ENCODE data around the gene CD99L2. TPM values are rescaled to one million over a fixed set of nuclear protein-coding genes. Genes with fewer than 3 reads are reported as not detected.

The CD99L2 gene
- total RNA-seq, 4 donors from 2014 or later: 202 to 289 (median 251) TPM

- Histone ChIP-seq H3K27ac (no peak overlapping the region), H3K4me3 (no peak overlapping the region), H3K9me3 (no peaks in the 10 kb centered on the region), H3K4me1 (no peaks in the 10 kb centered on the region), H3K36me3 (no peaks in the 10 kb centered on the region), H3K27me3 (no peaks in the 10 kb centered on the region)
- TF ChIP-seq CTCF (IDR thresholded peaks at IDR 0.05 in 4 of 5, conservative IDR thresholded peaks at IDR 0.05 in 1 of 5) (no peak), POLR2A (IDR thresholded peaks at IDR 0.05) (no peak)
- intact Hi-C loops (cut with DNase I; ENCODE audit: low total_unique reads): no loop called here
- in situ Hi-C loops (cut with MboI; ENCODE audit: low sequenced_read_pairs in 4 of 4): no loop called here
- DNase-seq: no peak
- no peak for ATAC-seq
Measured at GRCh38 chrX:150821971-150822370, 76.5 kb downstream of the CD99L2 start.

- Histone ChIP-seq H3K27me3 (no peaks in the 10 kb centered on the region), H3K4me3 (no peak overlapping the region), H3K9me3 (no peaks in the 10 kb centered on the region), H3K27ac (no peak overlapping the region), H3K4me1 (no peaks in the 10 kb centered on the region), H3K36me3 (no peaks in the 10 kb centered on the region)
- in situ Hi-C loops (cut with MboI; ENCODE audit: low sequenced_read_pairs in 4 of 4) (no loop called here), intact Hi-C loops (cut with DNase I; ENCODE audit: low total_unique reads) (no loop called here)
- DNase-seq (no peak), ATAC-seq (no peak)
- TF ChIP-seq CTCF (IDR thresholded peaks at IDR 0.05 in 4 of 5, conservative IDR thresholded peaks at IDR 0.05 in 1 of 5) (no peak), POLR2A (IDR thresholded peaks at IDR 0.05) (no peak)
Measured at GRCh38 chrX:150813922-150814321, 84.5 kb downstream of the CD99L2 start.

GRCh38 chrX:150806827-150807226, 91.6 kb downstream of the CD99L2 start:
- Histone ChIP-seq H3K4me3 (no peak overlapping the region), H3K27ac (no peak overlapping the region), H3K36me3 (no peaks in the 10 kb centered on the region), H3K9me3 (no peaks in the 10 kb centered on the region), H3K4me1 (no peaks in the 10 kb centered on the region), H3K27me3 (no peaks in the 10 kb centered on the region)
- TF ChIP-seq CTCF (IDR thresholded peaks at IDR 0.05 in 4 of 5, conservative IDR thresholded peaks at IDR 0.05 in 1 of 5) (no peak), POLR2A (IDR thresholded peaks at IDR 0.05) (no peak)
- ATAC-seq: no peak
- intact Hi-C loops (cut with DNase I; ENCODE audit: low total_unique reads): no loop called here
- in situ Hi-C loops (cut with MboI; ENCODE audit: low sequenced_read_pairs in 4 of 4): no loop called here
- no peak for DNase-seq

GRCh38 chrX:150805736-150806135, 92.7 kb downstream of the CD99L2 start:
- DNase-seq (no peak), ATAC-seq (no peak)
- TF ChIP-seq POLR2A (IDR thresholded peaks at IDR 0.05) (no peak), CTCF (IDR thresholded peaks at IDR 0.05 in 4 of 5, conservative IDR thresholded peaks at IDR 0.05 in 1 of 5) (no peak)
- Histone ChIP-seq H3K4me3 (no peak overlapping the region), H3K27ac (no peak overlapping the region), H3K4me1 (no peaks in the 10 kb centered on the region), H3K27me3 (no peaks in the 10 kb centered on the region), H3K36me3 (no peaks in the 10 kb centered on the region), H3K9me3 (no peaks in the 10 kb centered on the region)
- intact Hi-C loops (cut with DNase I; ENCODE audit: low total_unique reads) (no loop called here), in situ Hi-C loops (cut with MboI; ENCODE audit: low sequenced_read_pairs in 4 of 4) (no loop called here)

- no peak for DNase-seq
- H3K9me3 ChIP-seq: no peaks in the 10 kb centered on the region
- H3K4me3 ChIP-seq: no peak overlapping the region
- intact Hi-C loops (cut with DNase I; ENCODE audit: low total_unique reads) (no loop called here), in situ Hi-C loops (cut with MboI; ENCODE audit: low sequenced_read_pairs in 4 of 4) (no loop called here)
- no peak for ATAC-seq
- H3K4me1 ChIP-seq: no peaks in the 10 kb centered on the region
- TF ChIP-seq POLR2A (IDR thresholded peaks at IDR 0.05): no peak
- TF ChIP-seq CTCF (IDR thresholded peaks at IDR 0.05 in 4 of 5, conservative IDR thresholded peaks at IDR 0.05 in 1 of 5): no peak
- H3K27me3 ChIP-seq: no peaks in the 10 kb centered on the region
- peaks cover 0 to 30% of the 10 kb centered on the region in 2 donors for H3K36me3 ChIP-seq
- H3K27ac ChIP-seq: no peak overlapping the region
Measured at GRCh38 chrX:150792949-150793527, 105.4 kb downstream of the CD99L2 start.
